Stimulated activated CD8-positive, alpha-beta memory T cell treated with anti-CD3 and anti-CD28 coated beads, Interleukin-4, amount 100 ng/mL, for 48 hours (primary cell): ENCODE data around the gene PABPC1L.

ENCODE experiments used
- DNase-seq: peaks from one replicate; pipeline ENCODE4 v3.0.0-alpha.2; 2020

The PABPC1L gene

GRCh38 chr20:44970243-44970757 lies 60.4 kb downstream of the PABPC1L start:
- no peak for DNase-seq

GRCh38 chr20:44973053-44973452 lies 63.2 kb downstream of the PABPC1L start:
- no peak for DNase-seq

- no peak for DNase-seq
Measured at GRCh38 chr20:44976698-44977097, 66.8 kb downstream of the PABPC1L start.

- peak; percentile 70 for DNase-seq
Measured at GRCh38 chr20:44979090-44979621, 69.3 kb downstream of the PABPC1L start.

GRCh38 chr20:44981736-44982406 lies 72.0 kb downstream of the PABPC1L start:
- no peak for DNase-seq

GRCh38 chr20:44983093-44983674 lies 73.3 kb downstream of the PABPC1L start:
- no peak for DNase-seq

DNA sequence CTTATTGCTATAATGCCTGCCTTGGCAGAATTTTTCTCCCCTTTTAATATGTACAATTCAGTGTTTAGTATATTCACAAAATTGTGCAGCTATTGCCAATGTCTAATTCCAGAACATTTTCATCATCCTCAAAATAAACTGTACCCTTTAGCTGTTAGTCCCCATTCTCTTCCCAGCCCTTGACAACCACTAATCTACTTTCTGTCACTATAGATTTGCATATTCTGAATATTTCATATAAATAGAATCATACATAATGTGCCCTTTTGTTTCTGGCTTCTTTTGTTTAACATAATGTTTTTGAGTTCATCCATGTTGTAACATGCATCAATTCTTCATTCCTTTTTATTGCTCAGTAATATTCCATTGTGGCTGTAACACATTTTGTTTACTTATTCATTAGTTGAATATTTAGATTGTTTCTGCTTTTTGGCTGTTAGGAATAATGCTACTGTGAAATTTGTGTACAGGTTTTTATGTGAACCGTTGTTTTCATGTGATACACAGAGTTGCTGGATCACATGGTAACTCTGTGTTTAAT lies 78.8 kb downstream of the PABPC1L start:
- no peak for DNase-seq
